Fibroblast of villous mesenchyme (primary cell): ENCODE measurements around the gene CDH12. TPM values are rescaled to one million over a fixed set of nuclear protein-coding genes. Genes with fewer than 3 reads are reported as not detected.
"Not testable (repeated sequence)": the region's sequence is repeated elsewhere in the genome, so short reads cannot be mapped to it uniquely, and the experiment has no call there.

Source experiments
- DNase-seq: peaks from one replicate; pipeline ENCODE4 v3.0.0-alpha.2; 2010; ENCODE audit warnings: low read depth
- H3K4me3 ChIP-seq: 2 replicates; pipeline ENCODE4 v1.5.1; 2011; ENCODE audit warnings: low read depth, mild to moderate bottlenecking, low read length
- total RNA-seq: library from RNA; depleted of rRNA; stranded (reverse); fragments of >200 nt; gene quantifications from 2 replicates; pipeline ENCODE4 v1.2.3, GENCODE V29; 2012
- TF ChIP-seq, protein P1 (sequence below): IDR thresholded peaks from 2 replicates; pipeline ENCODE4 v1.5.1; 2012; ENCODE audit warnings: low read depth, mild to moderate bottlenecking, low read length; ENCODE audit not compliant: insufficient read depth

Gene CDH12
- total RNA-seq, 1 donor: not detected

- no peak for DNase-seq
- no peak overlapping the region for H3K4me3 ChIP-seq
- TF ChIP-seq, protein P1, sequence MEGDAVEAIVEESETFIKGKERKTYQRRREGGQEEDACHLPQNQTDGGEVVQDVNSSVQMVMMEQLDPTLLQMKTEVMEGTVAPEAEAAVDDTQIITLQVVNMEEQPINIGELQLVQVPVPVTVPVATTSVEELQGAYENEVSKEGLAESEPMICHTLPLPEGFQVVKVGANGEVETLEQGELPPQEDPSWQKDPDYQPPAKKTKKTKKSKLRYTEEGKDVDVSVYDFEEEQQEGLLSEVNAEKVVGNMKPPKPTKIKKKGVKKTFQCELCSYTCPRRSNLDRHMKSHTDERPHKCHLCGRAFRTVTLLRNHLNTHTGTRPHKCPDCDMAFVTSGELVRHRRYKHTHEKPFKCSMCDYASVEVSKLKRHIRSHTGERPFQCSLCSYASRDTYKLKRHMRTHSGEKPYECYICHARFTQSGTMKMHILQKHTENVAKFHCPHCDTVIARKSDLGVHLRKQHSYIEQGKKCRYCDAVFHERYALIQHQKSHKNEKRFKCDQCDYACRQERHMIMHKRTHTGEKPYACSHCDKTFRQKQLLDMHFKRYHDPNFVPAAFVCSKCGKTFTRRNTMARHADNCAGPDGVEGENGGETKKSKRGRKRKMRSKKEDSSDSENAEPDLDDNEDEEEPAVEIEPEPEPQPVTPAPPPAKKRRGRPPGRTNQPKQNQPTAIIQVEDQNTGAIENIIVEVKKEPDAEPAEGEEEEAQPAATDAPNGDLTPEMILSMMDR: no peak
These were observed 73.6 kb downstream of the CDH12 start for GRCh38 chr5:22779499-22779898.

- no peak overlapping the region for H3K4me3 ChIP-seq
- DNase-seq: no peak
- TF ChIP-seq, protein P1: no peak
These were observed 76.9 kb downstream of the CDH12 start for GRCh38 chr5:22776285-22776684.

- not testable (repeated sequence) for DNase-seq, H3K4me3 ChIP-seq
These were observed 78.9 kb downstream of the CDH12 start for GRCh38 chr5:22774214-22774613.

DNA sequence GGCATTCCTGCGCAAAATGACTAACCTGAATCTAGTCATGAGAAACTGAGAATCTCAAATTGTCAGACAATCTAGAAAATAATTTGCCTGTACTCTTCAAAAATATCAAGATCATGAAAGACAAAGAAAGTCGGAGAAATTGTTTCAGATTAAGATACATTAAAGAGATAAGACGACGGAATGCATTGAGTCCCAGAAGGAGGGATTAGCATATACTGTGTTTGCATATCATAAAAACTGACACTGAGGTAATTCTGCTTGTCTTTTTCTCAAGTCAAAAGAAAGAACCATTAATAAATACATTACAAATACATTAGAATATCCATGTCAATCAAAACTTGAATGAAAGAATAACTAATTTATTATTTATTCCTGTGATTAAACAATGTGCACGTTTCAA is 88.4 kb downstream of the CDH12 start:
- no peak overlapping the region for H3K4me3 ChIP-seq
- DNase-seq: no peak
- TF ChIP-seq, protein P1: no peak

DNA sequence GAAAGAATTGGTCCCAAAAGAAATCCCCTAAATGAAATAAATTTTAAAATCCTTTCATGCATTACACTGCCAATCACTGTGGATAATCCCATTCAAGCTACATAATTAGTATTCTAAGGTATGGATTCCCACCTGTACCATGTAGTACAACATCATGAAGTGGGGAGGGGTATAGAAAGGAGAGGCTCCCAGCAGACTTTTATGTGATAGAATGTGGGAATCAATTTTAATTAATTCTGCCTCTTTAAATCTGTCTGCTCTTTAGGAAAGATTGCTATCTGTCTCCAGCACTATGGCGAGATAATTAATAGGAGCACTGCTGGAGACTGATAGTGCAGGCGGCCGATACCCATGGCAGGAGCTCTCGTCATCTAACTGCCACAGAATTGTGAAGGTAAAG is 95.4 kb downstream of the CDH12 start:
- no peak overlapping the region for H3K4me3 ChIP-seq
- TF ChIP-seq, protein P1: no peak
- no peak for DNase-seq

- H3K4me3 ChIP-seq: no peak overlapping the region
- TF ChIP-seq, protein P1: no peak
- no peak for DNase-seq
These were observed 99.0 kb downstream of the CDH12 start for GRCh38 chr5:22754155-22754554.

DNA sequence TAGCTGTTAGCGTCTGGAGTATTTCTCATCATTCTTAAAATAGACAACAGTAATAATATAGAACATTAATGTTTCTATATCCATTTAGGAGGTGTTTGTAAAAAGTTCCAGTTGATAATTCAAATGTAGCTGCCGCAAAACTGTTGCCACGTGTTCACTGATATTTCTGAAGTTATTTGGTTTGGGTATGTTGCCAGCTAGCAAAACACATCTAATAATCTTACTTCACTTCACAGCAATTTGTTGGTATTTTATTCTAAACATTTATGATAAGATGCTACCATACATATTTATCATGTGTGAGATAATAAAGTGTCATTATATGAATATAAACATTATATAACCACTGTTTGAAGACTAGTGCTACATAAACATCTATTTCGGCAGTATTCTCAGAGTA is 101.6 kb downstream of the CDH12 start:
- no peak for DNase-seq
- H3K4me3 ChIP-seq: no peak overlapping the region
- TF ChIP-seq, protein P1: no peak
